ENCODE results near the gene TMEM258.
A peak's percentile ranks its signal among the peaks of the same experiment; 100 is the strongest.

TMEM258 gene

DNA sequence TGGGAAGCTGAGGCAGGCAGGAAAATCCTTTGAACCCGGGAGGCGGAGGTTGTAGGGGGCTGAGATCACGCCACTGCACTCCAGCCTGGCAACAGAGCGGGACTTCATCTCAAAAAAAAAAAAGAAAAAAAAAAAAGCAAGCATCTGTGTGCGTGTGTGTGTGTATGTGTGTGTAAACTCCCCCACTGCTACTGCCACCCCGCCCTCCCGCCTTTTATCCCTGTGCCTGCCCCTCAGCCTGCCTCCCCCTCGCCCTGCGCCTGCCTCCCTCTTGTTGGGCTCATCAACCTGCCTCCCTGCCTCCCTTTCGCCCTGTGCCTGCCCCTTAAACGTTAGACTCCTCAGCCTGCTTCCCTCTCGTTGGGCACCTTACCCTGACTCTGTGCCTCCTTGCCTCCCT is 18.0 kb downstream of the TMEM258 start:
- no peak for DNase-seq

DNA sequence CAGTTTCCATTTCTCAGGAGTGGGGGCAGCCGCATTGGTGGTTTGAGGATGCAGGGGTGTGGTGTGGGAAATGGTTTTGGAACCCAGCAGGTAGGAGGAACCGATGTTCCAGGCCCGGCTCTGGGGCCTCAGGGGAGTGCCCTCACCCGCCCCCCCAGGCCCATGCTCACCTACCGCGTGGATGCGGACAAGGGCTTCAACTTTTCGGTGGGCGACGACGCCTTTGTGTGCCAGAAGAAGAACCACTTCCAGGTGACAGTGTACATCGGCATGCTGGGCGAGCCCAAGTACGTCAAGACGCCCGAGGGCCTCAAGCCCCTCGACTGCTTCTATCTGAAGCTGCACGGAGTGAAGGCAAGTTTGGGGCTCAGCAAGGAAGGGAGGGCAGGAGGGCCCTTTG is 18.6 kb downstream of the TMEM258 start:
- no peak for DNase-seq

DNA sequence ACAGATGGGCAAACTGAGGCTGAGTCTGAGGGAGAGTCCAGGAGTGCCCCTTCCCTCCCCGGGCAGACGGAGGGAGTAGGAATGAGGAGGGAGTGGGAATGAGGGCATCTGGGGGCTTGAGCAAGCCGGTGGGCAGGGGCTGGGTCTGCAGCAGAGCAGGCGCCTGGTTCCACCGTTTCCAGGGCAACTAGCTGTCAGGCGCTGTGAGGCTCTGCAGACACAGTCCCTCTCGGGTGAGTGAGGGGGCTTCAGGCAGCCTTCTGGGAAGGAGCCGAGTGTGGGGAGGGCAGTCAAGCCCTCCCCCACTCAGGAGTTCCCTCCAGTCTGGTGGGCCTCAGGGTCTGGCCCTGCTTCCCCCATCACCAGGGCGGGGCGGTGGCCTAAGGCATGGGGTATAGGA is 19.0 kb downstream of the TMEM258 start:
- no peak for DNase-seq

DNA sequence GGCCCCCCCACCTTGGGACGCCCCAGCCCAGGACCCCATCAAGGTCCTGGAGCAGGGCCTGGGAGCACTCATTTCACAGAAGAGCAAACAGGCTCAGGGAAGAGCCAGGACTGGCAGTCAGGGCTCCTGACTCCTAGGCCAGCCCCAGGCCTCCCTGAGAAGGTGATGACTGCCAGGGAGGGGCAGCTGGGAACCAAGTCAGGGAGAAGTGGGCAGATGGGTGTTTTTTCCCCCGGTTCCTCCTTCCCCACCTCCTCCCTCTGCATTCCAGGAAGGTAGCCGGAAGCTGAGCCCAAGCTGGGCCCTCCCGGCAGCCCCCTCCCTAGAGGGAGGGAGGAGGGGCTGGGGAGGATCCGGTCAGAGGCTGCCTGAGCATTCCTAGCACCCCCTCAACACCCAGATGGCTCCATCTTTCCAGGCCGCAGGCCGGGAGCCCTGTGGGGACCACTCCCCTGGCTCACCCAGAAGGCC is 20.4 kb downstream of the TMEM258 start:
- DNase-seq: no peak

DNA sequence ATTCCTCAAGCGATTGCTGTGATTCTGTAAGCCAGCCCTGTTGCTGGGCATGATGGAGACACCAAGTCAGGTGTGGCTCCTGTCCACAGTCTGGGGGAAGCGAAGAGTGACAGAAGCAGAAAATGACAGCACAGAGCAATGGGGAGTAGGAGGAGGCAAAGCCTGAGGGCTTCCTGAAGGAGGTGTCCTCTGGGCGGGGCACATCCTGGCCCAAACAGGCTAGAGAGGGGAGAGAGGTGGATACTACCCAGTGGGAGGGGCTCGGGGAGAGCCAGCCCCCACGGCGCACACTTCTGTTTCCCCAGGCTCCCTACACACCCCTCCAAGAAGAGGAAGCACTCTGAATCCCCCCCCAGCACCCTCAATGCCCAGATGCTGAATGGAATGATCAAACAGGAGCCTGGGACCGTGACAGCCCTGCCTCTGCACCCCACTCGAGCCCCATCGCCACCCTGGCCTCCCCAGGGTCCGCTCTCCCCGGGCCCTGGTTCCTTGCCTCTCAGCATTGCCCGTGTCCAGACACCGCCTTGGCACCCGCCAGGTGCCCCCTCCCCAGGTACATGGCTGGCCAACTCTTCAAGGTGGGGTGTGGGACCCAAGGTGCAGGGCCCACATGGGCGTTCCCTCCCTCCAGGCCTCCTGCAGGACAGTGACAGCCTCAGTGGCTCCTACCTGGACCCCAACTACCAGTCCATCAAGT is 21.1 kb downstream of the TMEM258 start:
- no peak for DNase-seq

DNA sequence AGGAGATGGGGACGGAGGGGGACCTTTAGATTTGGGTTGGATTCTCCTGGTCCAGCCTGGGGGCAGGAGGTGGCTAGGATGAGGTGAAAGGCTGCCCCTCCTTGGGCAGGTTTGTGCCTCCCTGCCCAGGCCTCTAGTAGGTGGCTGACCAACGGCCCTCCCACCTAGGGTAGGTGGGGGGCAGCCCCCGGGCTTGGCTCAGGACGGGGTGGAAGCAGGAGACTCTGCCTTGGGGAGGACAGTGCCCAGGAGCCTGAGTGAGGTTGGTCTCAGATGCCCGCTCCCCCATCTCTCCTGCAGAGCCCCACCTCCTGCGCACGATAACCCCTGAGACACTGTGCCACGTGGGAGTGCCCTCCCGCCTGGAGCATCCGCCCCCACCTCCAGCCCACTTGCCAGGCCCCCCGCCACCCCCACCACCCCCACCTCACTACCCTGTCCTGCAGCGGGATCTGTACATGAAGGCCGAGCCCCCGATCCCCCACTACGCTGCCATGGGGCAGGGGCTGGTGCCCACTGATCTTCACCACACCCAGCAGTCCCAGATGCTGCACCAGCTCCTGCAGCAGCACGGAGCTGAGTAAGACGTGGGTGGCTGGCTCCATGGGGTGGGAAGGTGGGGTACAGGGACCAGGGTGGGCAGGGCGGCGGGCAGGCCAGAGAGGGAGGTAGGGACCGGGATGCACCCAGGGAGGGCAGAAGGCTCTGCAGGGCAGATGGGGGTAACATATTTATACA is 22.3 kb downstream of the TMEM258 start:
- no peak for DNase-seq

DNA sequence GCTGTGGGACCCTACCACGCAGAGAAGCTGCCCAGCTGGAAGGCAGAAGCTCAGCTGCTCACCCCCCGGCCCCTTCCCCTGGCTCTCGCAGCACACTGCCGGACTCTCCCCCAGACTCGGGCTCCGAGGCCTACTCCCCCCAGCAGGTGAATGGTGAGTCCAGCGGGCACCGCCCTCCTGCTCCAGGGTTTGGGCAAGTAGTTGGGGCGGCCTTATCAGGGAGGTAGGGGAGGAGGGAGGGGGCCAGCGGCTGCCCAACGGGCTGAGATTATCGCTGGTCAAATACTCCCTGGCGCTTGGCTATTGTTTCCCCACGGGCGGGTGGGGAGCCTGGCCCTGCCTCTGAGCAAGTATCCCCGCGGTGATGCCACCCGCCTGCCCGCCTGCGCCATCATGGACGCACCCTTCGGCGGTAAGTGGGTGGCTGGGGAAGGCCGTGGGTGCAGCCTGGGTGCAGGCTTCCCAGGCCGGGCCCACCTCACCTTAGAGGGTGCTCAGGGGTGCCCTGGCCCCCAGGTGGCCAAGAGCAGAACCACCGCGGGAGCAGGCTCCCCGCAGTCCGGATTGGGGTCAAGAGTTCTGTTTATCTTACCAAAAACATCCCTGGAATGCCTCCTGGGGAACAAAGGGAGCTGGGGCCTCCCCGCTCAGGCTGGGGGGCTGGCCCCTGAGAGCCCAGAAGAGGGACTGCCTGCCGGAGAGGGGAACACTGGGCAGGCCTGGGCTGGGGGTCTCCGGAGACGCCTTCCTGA is 23.1 kb downstream of the TMEM258 start:
- DNase-seq: no peak

DNA sequence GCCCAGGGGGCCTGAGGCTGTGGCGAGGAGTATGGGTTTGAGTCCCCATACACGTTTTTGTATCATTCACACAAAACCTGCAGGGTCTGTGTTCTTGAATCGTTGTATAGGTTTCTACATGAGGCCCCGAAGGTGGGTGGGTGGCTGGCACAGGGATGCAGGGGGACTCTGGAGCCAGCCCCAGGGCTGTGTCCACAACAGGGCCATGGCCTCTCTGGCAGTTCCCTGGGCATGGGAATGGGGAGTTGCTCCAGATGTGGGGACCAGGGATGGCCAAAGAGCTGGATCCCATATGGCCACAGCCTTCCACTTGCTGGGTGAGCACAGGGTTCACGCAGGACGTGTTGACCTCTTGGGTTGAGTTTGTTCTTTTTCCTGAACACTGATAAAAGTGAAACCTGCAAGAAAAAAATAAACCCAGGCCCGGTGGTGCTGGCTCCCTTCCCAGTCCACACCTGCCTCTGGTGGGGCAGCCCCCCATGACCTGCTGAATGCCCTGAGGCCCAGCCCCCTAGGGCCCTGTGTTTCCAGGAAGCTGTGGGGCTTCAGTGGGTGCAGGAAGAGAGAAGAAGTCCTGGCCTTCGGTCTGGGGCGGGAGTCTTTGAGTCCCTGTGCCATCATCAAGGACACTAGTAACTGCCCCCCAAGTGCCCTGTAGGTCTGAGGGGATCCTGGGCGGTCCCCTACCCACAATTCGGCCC is 23.9 kb downstream of the TMEM258 start:
- no peak for DNase-seq

DNA sequence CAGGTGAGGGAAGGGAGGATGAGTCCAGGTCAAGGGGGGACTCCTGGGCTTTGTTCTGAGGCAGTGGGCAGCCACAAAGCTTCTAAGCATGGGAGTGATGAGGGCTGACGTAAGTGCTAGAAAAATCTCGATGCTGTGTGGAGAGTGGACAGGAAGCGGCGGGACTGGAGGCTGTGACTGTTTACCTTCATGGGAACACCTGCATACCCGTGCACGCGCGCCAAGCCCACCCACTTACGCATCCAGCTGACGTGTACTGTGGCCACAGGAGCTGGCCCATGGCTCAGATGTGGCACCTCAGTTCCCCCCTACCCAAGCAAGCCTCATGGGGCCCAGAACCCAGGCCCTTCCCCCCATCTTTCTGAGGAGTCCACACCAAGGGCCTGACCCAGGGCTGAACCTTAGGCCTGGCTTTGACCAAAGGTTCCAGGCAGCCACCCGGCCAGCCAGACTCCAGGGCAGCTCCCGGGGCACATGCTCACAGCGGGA is 26.0 kb downstream of the TMEM258 start:
- no peak for DNase-seq

DNA sequence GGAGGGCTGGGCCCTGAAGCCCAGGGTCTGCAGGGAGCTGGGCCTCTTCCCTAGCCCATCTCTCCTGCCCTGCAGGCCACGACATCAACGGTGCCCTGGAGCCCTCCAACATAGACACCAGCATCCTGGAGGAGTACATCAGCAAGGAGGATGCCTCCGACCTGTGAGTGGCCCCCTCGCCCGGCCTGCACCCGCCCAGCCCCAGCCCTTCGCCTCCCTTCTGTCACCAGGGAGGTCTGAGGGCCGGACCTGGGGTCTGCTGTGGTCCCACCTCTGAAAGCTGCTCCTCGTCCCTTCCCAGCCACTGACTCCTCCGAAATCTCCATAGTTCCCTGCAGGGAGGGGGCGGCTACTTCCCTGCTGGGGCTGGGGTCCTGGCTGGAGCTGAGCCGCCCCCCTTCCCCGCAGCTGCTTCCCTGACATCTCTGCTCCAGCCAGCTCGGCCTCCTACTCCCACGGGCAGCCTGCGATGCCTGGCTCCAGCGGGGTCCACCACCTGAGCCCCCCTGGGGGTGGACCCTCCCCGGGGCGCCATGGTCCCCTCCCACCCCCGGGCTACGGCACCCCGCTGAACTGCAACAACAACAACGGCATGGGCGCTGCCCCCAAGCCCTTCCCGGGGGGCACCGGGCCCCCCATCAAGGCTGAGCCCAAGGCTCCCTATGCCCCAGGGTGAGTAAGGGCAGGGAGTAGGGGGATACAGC is 26.7 kb downstream of the TMEM258 start:
- DNase-seq: no peak

DNA sequence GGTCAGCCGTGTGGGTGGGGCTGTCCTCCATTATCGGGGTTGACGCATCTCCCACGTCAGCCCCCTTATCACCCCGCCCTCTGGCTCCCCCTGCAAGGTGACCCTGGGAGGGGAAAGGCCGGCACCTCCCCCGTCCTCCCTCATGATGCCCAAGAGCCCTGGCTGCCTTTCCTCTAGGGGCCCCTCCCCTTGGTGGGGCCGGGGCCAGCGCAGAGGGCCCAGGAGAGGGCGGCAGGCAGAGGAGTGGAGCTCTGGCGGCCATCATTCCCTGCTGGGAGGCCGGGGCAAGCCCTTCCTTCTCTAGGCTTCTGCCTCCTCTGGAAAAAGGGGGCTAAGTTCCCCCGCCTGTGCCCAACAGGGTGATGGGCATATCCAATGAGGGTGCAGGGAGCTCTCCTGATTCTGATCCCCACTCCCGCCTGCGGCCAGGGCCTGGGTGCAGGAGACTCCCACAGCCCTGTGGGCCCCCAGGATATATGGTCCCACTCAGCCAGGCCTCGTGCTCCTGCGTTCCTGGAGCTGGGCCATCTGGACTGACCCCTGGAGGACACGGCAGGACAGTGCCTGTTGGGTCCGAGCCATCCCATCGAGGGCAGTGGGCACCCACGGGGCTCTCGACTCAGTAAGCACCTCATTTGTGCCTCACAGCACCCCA is 27.7 kb downstream of the TMEM258 start:
- no peak for DNase-seq

DNA sequence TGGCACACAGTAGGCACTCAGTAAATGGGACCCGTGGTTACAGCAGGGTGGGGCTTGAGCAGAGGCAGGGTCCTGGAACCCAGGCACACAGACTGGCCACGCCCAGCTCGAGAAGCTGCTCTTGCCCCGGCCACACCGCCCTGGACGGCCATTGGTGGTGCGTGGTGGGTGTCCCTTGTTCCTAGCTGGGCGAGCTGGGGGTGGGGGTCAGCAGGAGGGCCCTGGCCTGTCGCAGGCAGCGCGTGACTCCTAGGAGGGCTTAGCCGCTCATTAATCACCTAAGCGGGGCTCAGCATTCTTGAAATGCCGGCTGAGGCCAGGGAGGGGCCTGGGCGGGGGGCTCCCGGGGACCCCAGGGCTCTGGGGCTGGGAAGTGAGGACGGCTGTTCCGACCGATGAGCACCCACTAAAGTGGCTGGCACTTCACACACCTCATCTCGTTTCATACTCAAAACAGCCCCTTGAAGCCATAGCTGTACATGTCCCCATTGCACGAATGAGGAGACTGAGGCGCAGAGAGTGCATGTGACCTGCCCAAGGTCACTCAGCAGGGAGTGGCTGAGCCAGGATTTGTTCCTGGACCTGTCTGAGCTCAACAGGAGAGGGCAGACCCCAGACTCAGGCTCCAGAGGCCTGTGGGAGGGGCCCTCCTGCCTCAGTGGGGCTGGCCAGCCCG is 28.3 kb downstream of the TMEM258 start:
- DNase-seq: no peak

DNA sequence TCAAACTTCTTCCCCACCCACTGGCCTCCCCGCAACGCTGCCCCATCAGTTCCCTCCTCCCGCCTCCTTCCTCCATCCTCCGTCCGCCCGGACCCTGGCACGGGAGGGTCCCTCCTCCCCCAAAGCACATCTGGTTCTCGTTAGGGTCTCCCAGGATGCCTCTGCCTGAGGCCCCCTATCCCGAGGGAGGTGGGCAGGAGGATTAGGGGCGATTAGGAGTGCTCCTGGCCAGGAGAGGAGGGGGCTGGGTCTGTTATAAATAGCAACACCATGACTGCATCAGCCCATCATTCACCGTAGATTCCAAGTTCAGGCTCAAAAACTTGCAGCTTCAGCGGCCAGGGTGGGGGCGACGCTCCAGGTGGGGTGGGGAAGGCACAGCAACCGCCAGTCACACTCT is 29.6 kb downstream of the TMEM258 start:
- DNase-seq: no peak

DNA sequence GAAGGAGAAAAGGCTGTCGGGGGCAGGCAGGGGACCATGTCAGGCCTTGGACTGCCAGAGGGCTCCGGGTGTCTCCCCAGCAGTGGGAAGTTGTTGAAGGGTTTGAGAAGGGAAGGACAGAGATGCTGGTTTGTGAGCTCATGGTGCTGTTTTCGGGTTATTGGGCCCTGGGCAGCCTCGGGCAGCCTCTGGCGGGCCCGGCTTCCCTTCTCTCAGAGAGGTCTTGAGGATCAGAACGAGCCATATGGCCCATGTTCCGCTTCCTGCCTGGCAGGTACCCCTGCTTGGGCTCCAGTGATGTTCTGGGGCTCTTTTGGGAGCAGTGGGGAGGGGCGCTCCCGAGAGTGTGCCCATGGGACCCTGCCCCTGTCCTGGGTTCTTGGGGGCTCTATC is 30.2 kb downstream of the TMEM258 start:
- DNase-seq: no peak

DNA sequence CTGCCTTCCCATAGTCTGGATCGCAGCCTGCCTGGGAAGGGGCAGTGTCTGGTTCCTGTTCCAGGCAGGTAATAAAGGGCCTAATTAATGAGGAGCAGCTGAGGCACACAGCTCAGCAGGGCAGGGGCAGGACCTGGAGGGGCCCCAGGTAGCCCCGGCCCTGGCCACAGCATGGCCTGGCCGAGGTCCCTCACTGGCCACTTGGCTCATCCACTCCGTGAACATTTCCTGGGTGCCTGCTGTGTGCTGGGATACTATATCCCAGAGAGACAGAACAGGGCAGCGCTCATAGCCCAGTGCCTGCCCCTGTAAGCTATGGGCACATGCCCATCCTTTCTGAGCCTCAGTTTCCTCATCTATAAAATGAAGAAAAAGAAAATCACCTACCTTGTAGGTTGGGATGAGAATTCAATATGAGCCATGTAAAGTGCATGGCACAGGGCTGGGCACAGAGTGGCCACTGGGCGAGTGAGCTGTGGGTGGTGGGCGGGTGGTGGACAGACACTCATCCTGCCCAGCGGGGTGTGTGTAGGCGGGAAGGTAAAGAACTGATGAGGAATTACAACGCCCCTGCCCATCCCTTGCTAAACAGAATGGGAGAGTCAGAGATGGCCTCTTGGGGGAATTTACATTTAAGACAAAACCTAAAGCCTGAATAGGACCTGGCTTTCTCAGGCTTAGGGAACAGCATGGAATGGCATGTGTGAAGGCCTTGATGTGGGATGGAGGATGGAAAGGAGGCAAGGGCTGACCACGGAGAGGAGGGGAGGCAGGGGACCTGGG is 30.8 kb downstream of the TMEM258 start:
- no peak for DNase-seq

DNA sequence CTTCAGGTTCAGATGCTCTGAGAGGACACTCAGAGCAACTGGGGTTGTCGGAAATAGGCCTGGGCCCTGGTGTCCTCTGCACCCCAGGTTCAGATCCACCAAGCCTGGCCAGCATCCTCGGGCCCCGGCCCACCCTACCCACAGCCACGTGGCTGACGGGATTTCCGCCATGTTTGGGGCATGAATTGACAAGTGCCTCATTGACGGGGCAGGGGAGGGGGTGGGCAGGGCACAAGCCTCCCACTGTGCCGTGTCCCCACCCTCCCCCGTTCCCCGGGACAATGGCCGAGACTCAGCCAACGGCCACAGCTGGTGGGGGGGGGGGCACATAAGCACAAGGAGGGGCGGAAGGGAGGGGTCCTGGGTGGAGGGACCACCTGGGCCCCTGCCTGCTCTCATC is 31.5 kb downstream of the TMEM258 start:
- no peak for DNase-seq

DNA sequence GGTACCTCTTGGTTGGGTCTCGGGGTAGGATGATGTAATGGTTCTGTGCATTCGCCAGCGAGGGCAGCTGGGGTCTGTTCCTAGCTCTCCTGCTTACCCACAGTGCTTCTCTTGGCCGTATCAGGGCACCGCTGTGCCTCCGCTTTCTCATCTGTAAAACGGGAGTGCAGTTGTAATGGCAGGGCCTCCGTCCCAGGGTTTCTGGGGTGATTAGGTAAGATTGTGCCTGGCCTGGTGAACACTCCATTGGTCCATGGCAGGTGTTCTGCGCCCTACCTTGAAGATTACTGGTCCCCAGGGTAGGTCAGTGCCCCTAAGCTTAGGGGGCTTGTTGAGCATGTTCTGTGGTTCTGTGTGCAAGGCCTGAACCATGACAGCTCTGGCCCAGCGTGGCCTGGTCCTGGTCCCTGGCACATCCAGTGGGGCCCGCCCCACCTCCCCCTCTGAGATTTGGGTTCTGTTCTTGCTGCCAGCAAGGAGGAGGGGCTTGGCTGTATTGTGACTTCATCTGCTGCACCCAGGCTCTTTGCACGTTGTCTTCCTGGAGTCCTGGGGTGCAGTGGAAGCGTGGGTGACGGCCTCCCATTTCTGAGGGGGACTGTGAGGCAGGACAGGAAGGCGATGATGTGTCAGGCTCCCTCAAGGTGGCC is 35.1 kb downstream of the TMEM258 start:
- no peak for DNase-seq

DNA sequence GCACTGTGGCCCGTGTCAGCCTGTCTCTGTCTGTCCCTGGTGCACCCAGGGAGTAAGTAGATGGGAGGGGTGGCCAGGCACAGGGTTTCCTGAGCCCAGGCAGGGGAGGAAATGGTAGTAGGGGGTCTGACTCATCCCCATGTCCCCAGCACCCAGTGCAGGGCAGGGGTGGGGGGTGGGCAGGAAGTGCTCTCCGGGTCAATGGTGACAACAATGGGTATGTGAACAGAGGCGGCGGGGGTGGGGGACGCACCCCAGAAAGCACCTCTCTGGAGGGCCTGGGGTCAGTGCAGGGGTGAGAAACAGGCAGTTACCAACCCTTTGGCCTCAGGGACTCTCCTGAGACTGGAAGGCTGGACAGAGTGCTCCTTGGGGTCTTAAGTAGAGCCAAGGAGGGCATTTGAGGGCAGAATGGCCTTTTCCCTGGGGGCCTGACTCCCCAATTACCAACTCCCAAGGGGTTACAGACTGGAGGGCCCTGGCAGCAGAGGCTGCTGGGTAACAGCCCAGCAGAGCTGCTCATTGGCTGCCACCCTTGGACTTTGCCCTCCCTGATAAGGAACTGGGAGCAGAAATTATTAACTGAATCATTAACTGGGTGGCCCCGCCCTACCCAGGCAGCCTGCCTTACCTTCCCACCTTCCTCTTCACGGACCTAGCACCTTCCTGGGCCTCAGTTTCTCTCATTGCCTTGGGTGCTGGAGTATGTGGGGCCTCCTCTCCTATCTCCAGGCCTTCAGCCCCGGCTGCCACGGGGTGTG is 35.8 kb downstream of the TMEM258 start:
- peak; percentile 35 for DNase-seq

DNA sequence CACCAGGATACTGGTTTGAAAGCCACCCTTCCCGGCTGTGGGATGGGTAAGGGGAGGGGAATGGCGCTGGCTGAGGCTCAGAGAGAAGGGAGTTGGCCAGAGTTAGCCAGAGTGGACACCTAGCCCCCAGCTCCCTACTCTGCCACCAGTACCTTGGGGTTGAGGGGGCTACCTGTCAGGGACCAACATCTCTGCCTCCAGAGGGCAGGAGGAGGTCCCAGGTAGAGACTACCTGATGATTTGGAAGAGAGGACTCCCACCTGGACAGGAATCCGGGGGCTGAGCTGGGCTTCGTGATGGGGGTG is 36.3 kb downstream of the TMEM258 start:
- DNase-seq: no peak
